HepG2 (cell line): Measurements from ENCODE around the gene MARS1. TPM values are rescaled to one million over a fixed set of nuclear protein-coding genes. Genes with fewer than 3 reads are reported as not detected.
A peak's percentile ranks its signal among the peaks of the same experiment; 100 is the strongest.

Experiments
- ATAC-seq: fragments of 200-7000 bp; cut with Tn5 transposase; 3 replicates; pipeline ENCODE4 v1.9.1; 2020; ENCODE audit warnings: mild to moderate bottlenecking, moderate library complexity
- BruUV-seq: library from RNA; stranded (reverse); fragments of 400-500 nt; replicated peaks from 2 replicates; lab custom pipeline; 2021; lab: Mats Ljungman, UMichigan
- CTCF ChIA-PET: fragments of 300-600 bp; formaldehyde crosslinking; extraction: SDS; loops from one replicate; lab custom pipeline; 2021; ENCODE audit warnings: low total read pairs, inconsistent platforms, low intra/inter-chr PET ratio; lab: Yijun Ruan, JAX
- POLR2A ChIA-PET: fragments of 350-600 bp; sonication (Branson Sonifier 250); formaldehyde crosslinking; loops from one replicate; lab custom pipeline; 2020; ENCODE audit warnings: antibody characterized with exemption, inconsistent platforms; lab: Yijun Ruan, JAX
- DNase-seq: peaks from one replicate; pipeline ENCODE4 v3.0.0-alpha.2; 2015; ENCODE audit warnings: low spot score
- FAIRE-seq: peaks from 3 replicates; lab custom pipeline; 2011; peaks lifted over from hg19 to GRCh38; lab: Jason Lieb, UNC
- H2AFZ ChIP-seq: one replicate; pipeline ENCODE4 v1.6.1; 2011; ENCODE audit warnings: low read length, inconsistent platforms
- H3K27ac ChIP-seq: fragments of 300-600 bp; 3 replicates; pipeline ENCODE4 v1.8.0; 2011; ENCODE audit warnings: mixed run types, mild to moderate bottlenecking, mixed read lengths, low read length, inconsistent platforms; ENCODE audit not compliant: insufficient read depth; ENCODE audit errors: extremely low read length
- H3K27me3 ChIP-seq, 2 experiments: fragments of 200-600 bp in 1 of 2; 2 replicates in 1 of 2; 3 replicates in 1 of 2; pipeline versions ENCODE4 v1.6.0 to v1.8.0; 2011; ENCODE audit warnings: low read length in 2 of 2, mild to moderate bottlenecking in 2 of 2, moderate library complexity in 2 of 2, inconsistent platforms in 1 of 2; ENCODE audit not compliant: insufficient read depth in 2 of 2, control insufficient read depth in 1 of 2
- H3K36me3 ChIP-seq, 2 experiments: fragments of 200-600 bp in 1 of 2; replicated peaks in 1 of 2; 2 replicates in 1 of 2; 3 replicates in 1 of 2; pipeline versions ENCODE4 v1.5.1 to v1.8.0; 2011; ENCODE audit warnings: low read length in 2 of 2, inconsistent platforms in 1 of 2; ENCODE audit not compliant: insufficient read depth in 2 of 2, control insufficient read depth in 1 of 2
- H3K4me1 ChIP-seq: 2 replicates; pipeline ENCODE4 v1.5.1; 2012; ENCODE audit warnings: low read length, inconsistent platforms; ENCODE audit not compliant: insufficient read depth
- H3K4me2 ChIP-seq: 2 replicates; pipeline ENCODE4 v1.6.0; 2011; ENCODE audit warnings: low read depth, low read length, inconsistent platforms
- H3K4me3 ChIP-seq, 3 experiments: fragments of 200-600 bp in 1 of 3; sonication (generic), shearing (Covaris generic) in 1 of 3; replicated peaks in 1 of 3; 2 replicates each; pipeline ENCODE4 v1.5.1; 2011 to 2016; ENCODE audit warnings: low read length in 3 of 3, inconsistent platforms in 2 of 3, low read depth in 2 of 3, mild to moderate bottlenecking in 2 of 3, control low read depth in 1 of 3, mixed read lengths in 1 of 3; ENCODE audit not compliant: insufficient read depth in 1 of 3
- H3K79me2 ChIP-seq: one replicate; pipeline ENCODE4 v1.6.1; 2011; ENCODE audit warnings: low read length, inconsistent platforms; ENCODE audit not compliant: insufficient read depth
- H3K9ac ChIP-seq: 2 replicates; pipeline ENCODE4 v1.6.0; 2011; ENCODE audit warnings: mild to moderate bottlenecking, low read depth, low read length, inconsistent platforms; ENCODE audit not compliant: insufficient read depth
- H3K9me3 ChIP-seq: 2 replicates; pipeline ENCODE4 v1.5.1; 2012; ENCODE audit warnings: mild to moderate bottlenecking, low read length
- H4K20me1 ChIP-seq: 2 replicates; pipeline ENCODE4 v1.6.0; 2011; ENCODE audit warnings: inconsistent platforms, mild to moderate bottlenecking, low read length, moderate library complexity; ENCODE audit not compliant: insufficient read depth
- ATF5 ChIP-seq: sonication (generic); formaldehyde crosslinking; IDR thresholded peaks from 2 replicates; pipeline ENCODE4 v1.4.0; 2020; ENCODE audit warnings: mild to moderate bottlenecking, low read depth, missing genetic modification reagents
- CEBPB ChIP-seq: IDR thresholded peaks from 2 replicates; pipeline ENCODE4 v1.6.1; 2011; ENCODE audit warnings: low read depth, low read length, improper control_type of control experiment, borderline replicate concordance
- EZH2 ChIP-seq: conservative IDR thresholded peaks from 2 replicates; pipeline ENCODE4 v1.6.1; 2012; ENCODE audit warnings: mild to moderate bottlenecking, low read depth, low read length, moderate library complexity
- IKZF5 ChIP-seq: IDR thresholded peaks from 2 replicates; pipeline ENCODE4 v1.6.1; 2018; ENCODE audit warnings: missing genetic modification reagents, mild to moderate bottlenecking, missing compliant biosample characterization
- KLF12 ChIP-seq: sonication (generic); formaldehyde crosslinking; IDR thresholded peaks from 2 replicates; pipeline ENCODE4 v1.4.0; 2020; ENCODE audit warnings: missing genetic modification reagents, borderline replicate concordance
- NFKB2 ChIP-seq: sonication (generic); formaldehyde crosslinking; IDR thresholded peaks from 2 replicates; pipeline ENCODE4 v1.4.0; 2020; ENCODE audit warnings: missing genetic modification reagents, borderline replicate concordance
- PAXIP1 ChIP-seq: sonication (generic); formaldehyde crosslinking; conservative IDR thresholded peaks from 2 replicates; pipeline ENCODE4 v1.4.0; 2020; ENCODE audit warnings: mild to moderate bottlenecking, missing genetic modification reagents, moderate library complexity
- POLR2A ChIP-seq, 2 experiments: IDR thresholded peaks; 2 replicates each; pipeline ENCODE4 v1.6.1; 2011; ENCODE audit warnings: low read depth in 2 of 2, low read length in 2 of 2, mild to moderate bottlenecking in 1 of 2, moderate library complexity in 1 of 2; ENCODE audit not compliant: insufficient read depth in 1 of 2
- SIN3B ChIP-seq: fragments of 150-350 bp; IDR thresholded peaks from 2 replicates; pipeline ENCODE4 v1.6.1; 2014; ENCODE audit warnings: low read length
- SMAD3 ChIP-seq: sonication (generic); formaldehyde crosslinking; IDR thresholded peaks from 2 replicates; pipeline ENCODE4 v1.4.0; 2020; ENCODE audit warnings: missing genetic modification reagents
- SP4 ChIP-seq: sonication (generic); formaldehyde crosslinking; IDR thresholded peaks from 2 replicates; pipeline ENCODE4 v1.8.1; 2023; ENCODE audit warnings: mild to moderate bottlenecking, missing genetic modification reagents
- TEAD3 ChIP-seq: optimal IDR thresholded peaks from 2 replicates; pipeline ENCODE3; 2016; ENCODE audit warnings: borderline replicate concordance
- XBP1 ChIP-seq: sonication (generic); formaldehyde crosslinking; IDR thresholded peaks from 2 replicates; pipeline ENCODE4 v1.5.0; 2020; ENCODE audit warnings: missing genetic modification reagents
- ZBTB20 ChIP-seq: sonication (generic); formaldehyde crosslinking; IDR thresholded peaks from 2 replicates; pipeline ENCODE4 v1.8.1; 2023; ENCODE audit warnings: missing genetic modification reagents, low read depth, mild to moderate bottlenecking, borderline replicate concordance
- ZBTB37 ChIP-seq: sonication (generic); formaldehyde crosslinking; IDR thresholded peaks from 2 replicates; pipeline ENCODE4 v1.4.0; 2020; ENCODE audit warnings: mild to moderate bottlenecking, missing genetic modification reagents
- WGBS: methylation state at CpG from one replicate; pipeline ENCODE4 v1.1.6; 2017; ENCODE audit warnings: low lambda C conversion rate; 5-methylcytosine and 5-hydroxymethylcytosine counted together
- in situ Hi-C: cut with HindIII; loops from 2 replicates; pipeline ENCODE4 v1.10.0; 2017; ENCODE audit warnings: low pct_unique_long_range_greater_than_20kb; ENCODE audit not compliant: extremely low pct_ligation_motif_present
- intact Hi-C: fragments of 100-400 bp; cut with micrococcal nuclease; formaldehyde crosslinking; loops from one replicate; pipeline ENCODE4 v1.10.0; 2022; ENCODE audit not compliant: unreplicated experiment
- polyA plus RNA-seq, 8 experiments: library from polyadenylated mRNA; depleted of rRNA in 3 of 8; stranded (reverse) in 7 of 8; unstranded in 1 of 8; fragments of >200 nt; fragmentation: Illumina TruSeq in 4 of 8; extraction: Trizol in 4 of 8; gene quantifications; 2 replicates each; pipeline versions ENCODE4 v1.2.1 to v1.2.3, GENCODE V29; 2011 to 2016; ENCODE audit warnings: low read depth in 4 of 8, missing spikeins in 1 of 8, mixed read lengths in 1 of 8; ENCODE audit not compliant: insufficient read depth in 1 of 8
- total RNA-seq, 5 experiments: library from RNA; depleted of rRNA; stranded (reverse); fragments of >200 nt; fragmentation: Illumina TruSeq; extraction: Trizol; gene quantifications; 2 replicates each; pipeline ENCODE4 v1.2.3, GENCODE V29; 2016; ENCODE audit warnings: low read depth in 1 of 5

The MARS1 gene
- total and polyA plus RNA-seq, 2 of the 13 experiments (the other 11 are each of a cell fraction or from before 2014, with no cell fraction given) = 115 to 181 TPM

- Histone ChIP-seq H3K4me2 (peak within 1 kb of the TSS; percentile 94), H3K4me1 (peaks cover 57% of the 10 kb centered on the region), H3K4me3 (peak within 1 kb of the TSS; percentile 87 to 96 (median 91)), H4K20me1 (no peaks in the 10 kb centered on the region), H3K27ac (peak within 1 kb of the TSS; percentile 56), H3K9me3 (no peaks in the 10 kb centered on the region), H3K36me3 (0 out of 5 replicates have a peak, but pooled peaks cover 0 to 3% of the 10 kb centered on the region in 2 experiments), H2AFZ (peak within 1 kb of the TSS; percentile 95), H3K79me2 (peaks cover 20% of the 10 kb centered on the region), H3K9ac (peak within 1 kb of the TSS; percentile 95), H3K27me3 (peaks cover 0 to 27% of the 10 kb centered on the region in 2 experiments; a peak in 2 of 5 replicates)
- WGBS = under 1% methylated on average over 22 of the region's 56 CpGs
- peak; percentile 98 for FAIRE-seq
- peak; percentile 94 for DNase-seq
- ATAC-seq = peak; percentile 96
- ChIA-PET CTCF (interaction anchor here (1.1 kb wide), 1 partner anchor 37 kb away, joined by 3 read pairs; no protein-coding TSS in a partner anchor), POLR2A (interaction anchor here (0.6 to 2.7 kb wide), 17 partner anchors 9 to 189 kb away, joined by 3 to 35 read pairs (median 5); partner anchors contain the start of genes ARHGEF25, B4GALNT1, DDIT3 and DTX3)
- in situ Hi-C loops = no loop called here
- TSS peak; percentile 75 for BruUV-seq
- intact Hi-C loops = loop anchor here (1.0 kb wide), 2 partner anchors 24 to 30 kb away; partner anchors contain the start of gene MBD6
- TF ChIP-seq ZBTB37 (no peak), ATF5 (CRISPR knock-in tag) (0 out of 2 replicates have a peak, but pooled peaks have one; percentile 33), KLF12 (peak; percentile 87), NFKB2 (CRISPR knock-in tag) (peak; percentile 29; the same call in 1 of the 2 replicates), XBP1 (CRISPR knock-in tag) (no peak), EZH2 (no peak), SP4 (peak; percentile 44; the same call in 1 of the 2 replicates), SMAD3 (CRISPR knock-in tag) (peak; percentile 49; the same call in 1 of the 2 replicates), SIN3B (peak; percentile 25; the same call in 1 of the 2 replicates), CEBPB (0 out of 2 replicates have a peak, but pooled peaks have one; percentile 24), ZBTB20 (CRISPR knock-in tag) (no peak; the same call in 1 of the 2 replicates), IKZF5 (0 out of 2 replicates have a peak, but pooled peaks have one; percentile 54), PAXIP1 (peak; percentile 27; the same call in 1 of the 2 replicates), POLR2A (IDR thresholded peaks at IDR 0.05; ENCODE audit: insufficient read depth in 1 of 2, low read depth in 2 of 2, low read length in 2 of 2) (peak in 1 of 2 experiments; percentile 30; a peak in 1 of 4 replicates), TEAD3 (CRISPR knock-in tag) (peak; percentile 71)
Measured at GRCh38 chr12:57546438-57547287, 58.8 kb downstream of the MARS1 start, which contains the start of gene DCTN2. Gene DCTN2 (minus strand): TSS chr12:57547192. CDS start chr12:57547063, 129 bp downstream.
